Measurements from ENCODE around the gene SOCS1. TPM values are rescaled to one million over a fixed set of nuclear protein-coding genes. Genes with fewer than 3 reads are reported as not detected.

The SOCS1 gene
- total RNA-seq, 1 experiment from 2014 or later, result 1.4 TPM

- peaks cover 9% of the 10 kb centered on the region for H3K9me3 Mint-ChIP-seq (ENCODE audit: unreplicated experiment)
- ChIA-PET POLR2A (interaction anchor here (0.6 kb wide), 1 partner anchor 984 kb away, joined by 3 read pairs; no protein-coding TSS in a partner anchor), CTCF (interaction anchor here (0.6 to 0.9 kb wide), 5 partner anchors 8 to 253 kb away, joined by 3 to 4 read pairs (median 3); no protein-coding TSS in a partner anchor)
- H3K4me1 Mint-ChIP-seq (ENCODE audit: insufficient read depth, unreplicated experiment), result no peaks in the 10 kb centered on the region
- no peak overlapping the region for H3K4me3 Mint-ChIP-seq (ENCODE audit: unreplicated experiment)
- no peak for TF ChIP-seq CTCF (IDR thresholded peaks at IDR 0.05; ENCODE audit: unreplicated experiment)
- H3K27me3 Mint-ChIP-seq (ENCODE audit: insufficient read depth, unreplicated experiment), result no peaks in the 10 kb centered on the region
- no peak for DNase-seq (ENCODE audit: unreplicated experiment)
- H3K36me3 Mint-ChIP-seq (ENCODE audit: insufficient read depth, unreplicated experiment), result no peaks in the 10 kb centered on the region
- H3K27ac Mint-ChIP-seq (ENCODE audit: low read depth, unreplicated experiment), result no peak overlapping the region
- no TSS peak for BruUV-seq (replicated peaks)
- intact Hi-C loops (cut with micrococcal nuclease), result no loop called here
Measured at GRCh38 chr16:11217651-11218603, 38.1 kb downstream of the SOCS1 start.

- ChIA-PET CTCF (interaction anchor here (0.6 to 0.7 kb wide), 2 partner anchors 10 to 375 kb away, joined by 3 read pairs; no protein-coding TSS in a partner anchor), POLR2A (interaction anchor here (0.6 kb wide), 1 partner anchor 18 kb away, joined by 3 read pairs; no protein-coding TSS in a partner anchor)
- no peak overlapping the region for H3K27ac Mint-ChIP-seq (ENCODE audit: low read depth, unreplicated experiment)
- no peaks in the 10 kb centered on the region for H3K27me3 Mint-ChIP-seq (ENCODE audit: insufficient read depth, unreplicated experiment)
- intact Hi-C loops (cut with micrococcal nuclease), result no loop called here
- BruUV-seq (replicated peaks), result no TSS peak
- no peak overlapping the region for H3K4me3 Mint-ChIP-seq (ENCODE audit: unreplicated experiment)
- no peak for TF ChIP-seq CTCF (IDR thresholded peaks at IDR 0.05; ENCODE audit: unreplicated experiment)
- peaks cover 9% of the 10 kb centered on the region for H3K9me3 Mint-ChIP-seq (ENCODE audit: unreplicated experiment)
- H3K36me3 Mint-ChIP-seq (ENCODE audit: insufficient read depth, unreplicated experiment), result no peaks in the 10 kb centered on the region
- no peaks in the 10 kb centered on the region for H3K4me1 Mint-ChIP-seq (ENCODE audit: insufficient read depth, unreplicated experiment)
- DNase-seq (ENCODE audit: unreplicated experiment), result no peak
Measured at GRCh38 chr16:11215935-11216556, 40.0 kb downstream of the SOCS1 start.

GRCh38 chr16:11213799-11214198, 42.2 kb downstream of the SOCS1 start:
- Mint-ChIP-seq H3K9me3 (ENCODE audit: unreplicated experiment) (peaks cover 9% of the 10 kb centered on the region), H3K36me3 (ENCODE audit: insufficient read depth, unreplicated experiment) (no peaks in the 10 kb centered on the region), H3K27me3 (ENCODE audit: insufficient read depth, unreplicated experiment) (no peaks in the 10 kb centered on the region), H3K4me1 (ENCODE audit: insufficient read depth, unreplicated experiment) (no peaks in the 10 kb centered on the region), H3K27ac (ENCODE audit: low read depth, unreplicated experiment) (no peak overlapping the region), H3K4me3 (ENCODE audit: unreplicated experiment) (no peak overlapping the region)
- POLR2A ChIA-PET, result interaction anchor here (0.7 kb wide), 1 partner anchor 287 kb away, joined by 4 read pairs; no protein-coding TSS in a partner anchor
- DNase-seq (ENCODE audit: unreplicated experiment), result no peak
- intact Hi-C loops (cut with micrococcal nuclease), result no loop called here
- CTCF ChIA-PET, result interaction anchor here (0.6 to 1.8 kb wide), 4 partner anchors 42 to 669 kb away, joined by 3 to 8 read pairs (median 4); partner anchors contain the start of gene SOCS1
- no TSS peak for BruUV-seq (replicated peaks)
- no peak for TF ChIP-seq CTCF (IDR thresholded peaks at IDR 0.05; ENCODE audit: unreplicated experiment)

GRCh38 chr16:11213373-11213772, 42.6 kb downstream of the SOCS1 start:
- intact Hi-C loops (cut with micrococcal nuclease), result no loop called here
- DNase-seq (ENCODE audit: unreplicated experiment), result no peak

More at GRCh38 chr16:11213373-11213772, 42.6 kb downstream of the SOCS1 start:
- H3K36me3 Mint-ChIP-seq (ENCODE audit: insufficient read depth, unreplicated experiment), result no peaks in the 10 kb centered on the region
- H3K27ac Mint-ChIP-seq (ENCODE audit: low read depth, unreplicated experiment), result no peak overlapping the region
- H3K4me1 Mint-ChIP-seq (ENCODE audit: insufficient read depth, unreplicated experiment), result no peaks in the 10 kb centered on the region
- no peaks in the 10 kb centered on the region for H3K27me3 Mint-ChIP-seq (ENCODE audit: insufficient read depth, unreplicated experiment)
- TF ChIP-seq CTCF (IDR thresholded peaks at IDR 0.05; ENCODE audit: unreplicated experiment), result no peak
- POLR2A ChIA-PET, result interaction anchor here (0.7 kb wide), 1 partner anchor 287 kb away, joined by 4 read pairs; no protein-coding TSS in a partner anchor
- CTCF ChIA-PET, result interaction anchor here (0.6 to 1.8 kb wide), 3 partner anchors 42 to 669 kb away, joined by 3 to 8 read pairs (median 4); partner anchors contain the start of gene SOCS1
- BruUV-seq (replicated peaks), result no TSS peak
- H3K4me3 Mint-ChIP-seq (ENCODE audit: unreplicated experiment), result no peak overlapping the region
- H3K9me3 Mint-ChIP-seq (ENCODE audit: unreplicated experiment), result peaks cover 9% of the 10 kb centered on the region

Measured in MCF 10A (cell line).